Fibroblast of lung (primary cell): ENCODE measurements around the gene KIAA0753. TPM values are rescaled to one million over a fixed set of nuclear protein-coding genes. Genes with fewer than 3 reads are reported as not detected.

Source experiments
- DNase-seq, 2 donors: peaks; one replicate each; pipeline versions ENCODE4 v3.0.0 to v3.0.0-alpha.2; 2010; ENCODE audit warnings: low read depth in 2 of 2
- H2AFZ ChIP-seq: 2 replicates; pipeline ENCODE4 v1.5.1; 2012; ENCODE audit warnings: low read length, control low read depth, inconsistent platforms
- H3K27ac ChIP-seq: 2 replicates; pipeline ENCODE4 v1.5.1; 2011; ENCODE audit warnings: low read length, control low read depth; ENCODE audit not compliant: insufficient read depth
- H3K27me3 ChIP-seq: 2 replicates; pipeline ENCODE4 v1.5.1; 2011; ENCODE audit warnings: mild to moderate bottlenecking, low read length; ENCODE audit not compliant: control insufficient read depth, insufficient read depth
- H3K36me3 ChIP-seq: 2 replicates; pipeline ENCODE4 v1.5.1; 2011; ENCODE audit warnings: low read length; ENCODE audit not compliant: control insufficient read depth, insufficient read depth
- H3K4me1 ChIP-seq: 2 replicates; pipeline ENCODE4 v1.5.1; 2011; ENCODE audit warnings: low read length; ENCODE audit not compliant: control insufficient read depth, insufficient read depth; ENCODE audit errors: extremely low read depth
- H3K4me2 ChIP-seq: 2 replicates; pipeline ENCODE4 v1.5.1; 2011; ENCODE audit warnings: low read length, control low read depth; ENCODE audit not compliant: insufficient read depth; ENCODE audit errors: extremely low read depth
- H3K4me3 ChIP-seq, 4 experiments: fragments of 200-600 bp in 1 of 4; sonication (generic) in 1 of 4; replicated peaks in 1 of 4; 2 replicates each; pipeline ENCODE4 v1.5.1; 2011 to 2016; ENCODE audit warnings: low read length in 4 of 4, low read depth in 3 of 4, mild to moderate bottlenecking in 3 of 4, control low read depth in 2 of 4, inconsistent platforms in 1 of 4, mixed read lengths in 1 of 4; ENCODE audit not compliant: insufficient read depth in 1 of 4; ENCODE audit errors: control extremely low read depth in 1 of 4
- H3K79me2 ChIP-seq: 2 replicates; pipeline ENCODE4 v1.5.1; 2012; ENCODE audit warnings: mild to moderate bottlenecking, low read length, inconsistent platforms; ENCODE audit not compliant: control insufficient read depth, insufficient read depth
- H3K9ac ChIP-seq: 2 replicates; pipeline ENCODE4 v1.5.1; 2011; ENCODE audit warnings: mild to moderate bottlenecking, low read length, control low read depth; ENCODE audit not compliant: insufficient read depth
- H3K9me3 ChIP-seq: 2 replicates; pipeline ENCODE4 v1.5.1; 2012; ENCODE audit warnings: low read depth, low read length; ENCODE audit not compliant: control insufficient read depth, insufficient read depth
- H4K20me1 ChIP-seq: 2 replicates; pipeline ENCODE4 v1.5.1; 2011; ENCODE audit warnings: low read length; ENCODE audit not compliant: control insufficient read depth, insufficient read depth; ENCODE audit errors: extremely low read depth
- EZH2 ChIP-seq: IDR thresholded peaks from 2 replicates; pipeline ENCODE4 v1.5.1; 2012; ENCODE audit warnings: low read length, control low read depth, mild to moderate bottlenecking; ENCODE audit errors: missing control alignments
- polyA plus RNA-seq, 2 donors: library from polyadenylated mRNA; depleted of rRNA in 1 of 2; stranded (reverse) in 1 of 2; unstranded in 1 of 2; fragments of >200 nt; gene quantifications; 2 replicates each; pipeline ENCODE4 v1.2.1, GENCODE V29; 2011 to 2012; ENCODE audit warnings: missing spikeins in 1 of 2
- total RNA-seq: library from RNA; depleted of rRNA; stranded (reverse); fragments of >200 nt; gene quantifications from 2 replicates; pipeline ENCODE4 v1.2.1, GENCODE V29; 2014
- TF ChIP-seq, protein P1 (sequence below), 2 donors: IDR thresholded peaks in 1 of 2; conservative IDR thresholded peaks in 1 of 2; 1 replicate in 1 of 2; 2 replicates in 1 of 2; pipeline ENCODE4 v1.5.1; 2011 to 2012; ENCODE audit warnings: low read length in 2 of 2, control low read depth in 1 of 2, inconsistent platforms in 1 of 2, low read depth in 1 of 2, mild to moderate bottlenecking in 1 of 2

KIAA0753 gene
- total and polyA plus RNA-seq, 2 donors (not counting 1 experiment from before 2014, with no cell fraction given): 5.8 to 12.9 TPM

DNA sequence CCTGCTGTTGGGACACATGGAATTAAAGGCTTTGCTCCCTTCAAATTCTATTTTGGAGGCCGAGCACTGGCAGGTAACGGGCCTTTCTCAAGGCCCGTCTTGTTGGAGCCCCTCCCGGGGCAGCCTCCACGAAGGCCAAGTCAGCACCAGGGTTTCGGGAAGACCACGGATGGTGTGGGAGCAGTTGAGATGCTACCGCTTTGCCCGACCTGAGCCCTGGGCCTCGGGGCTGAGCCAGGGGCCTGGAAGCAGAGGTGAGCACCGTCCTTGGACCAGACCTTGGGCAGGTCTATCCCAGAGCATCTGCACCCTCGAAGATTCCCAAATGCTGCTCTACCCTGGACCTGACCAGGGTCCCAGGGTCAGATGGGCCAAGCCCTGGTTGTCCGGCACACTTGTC lies 34.1 kb upstream of the KIAA0753 start:
- Histone ChIP-seq H3K27me3 (no peaks in the 10 kb centered on the region), H3K79me2 (no peaks in the 10 kb centered on the region), H3K27ac (no peak overlapping the region), H3K9ac (no peak overlapping the region), H3K9me3 (no peaks in the 10 kb centered on the region), H2AFZ (no peak overlapping the region), H3K4me3 (no peak overlapping the region), H3K36me3 (no peaks in the 10 kb centered on the region), H3K4me2 (no peak overlapping the region), H4K20me1 (no peaks in the 10 kb centered on the region), H3K4me1 (no peaks in the 10 kb centered on the region)
- TF ChIP-seq EZH2: no peak
- TF ChIP-seq, protein P1, sequence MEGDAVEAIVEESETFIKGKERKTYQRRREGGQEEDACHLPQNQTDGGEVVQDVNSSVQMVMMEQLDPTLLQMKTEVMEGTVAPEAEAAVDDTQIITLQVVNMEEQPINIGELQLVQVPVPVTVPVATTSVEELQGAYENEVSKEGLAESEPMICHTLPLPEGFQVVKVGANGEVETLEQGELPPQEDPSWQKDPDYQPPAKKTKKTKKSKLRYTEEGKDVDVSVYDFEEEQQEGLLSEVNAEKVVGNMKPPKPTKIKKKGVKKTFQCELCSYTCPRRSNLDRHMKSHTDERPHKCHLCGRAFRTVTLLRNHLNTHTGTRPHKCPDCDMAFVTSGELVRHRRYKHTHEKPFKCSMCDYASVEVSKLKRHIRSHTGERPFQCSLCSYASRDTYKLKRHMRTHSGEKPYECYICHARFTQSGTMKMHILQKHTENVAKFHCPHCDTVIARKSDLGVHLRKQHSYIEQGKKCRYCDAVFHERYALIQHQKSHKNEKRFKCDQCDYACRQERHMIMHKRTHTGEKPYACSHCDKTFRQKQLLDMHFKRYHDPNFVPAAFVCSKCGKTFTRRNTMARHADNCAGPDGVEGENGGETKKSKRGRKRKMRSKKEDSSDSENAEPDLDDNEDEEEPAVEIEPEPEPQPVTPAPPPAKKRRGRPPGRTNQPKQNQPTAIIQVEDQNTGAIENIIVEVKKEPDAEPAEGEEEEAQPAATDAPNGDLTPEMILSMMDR (conservative IDR thresholded peaks at IDR 0.05 in 1 of 2, IDR thresholded peaks at IDR 0.05 in 1 of 2; ENCODE audit: low read depth in 1 of 2, low read length in 2 of 2): no peak
- DNase-seq: no peak

DNA sequence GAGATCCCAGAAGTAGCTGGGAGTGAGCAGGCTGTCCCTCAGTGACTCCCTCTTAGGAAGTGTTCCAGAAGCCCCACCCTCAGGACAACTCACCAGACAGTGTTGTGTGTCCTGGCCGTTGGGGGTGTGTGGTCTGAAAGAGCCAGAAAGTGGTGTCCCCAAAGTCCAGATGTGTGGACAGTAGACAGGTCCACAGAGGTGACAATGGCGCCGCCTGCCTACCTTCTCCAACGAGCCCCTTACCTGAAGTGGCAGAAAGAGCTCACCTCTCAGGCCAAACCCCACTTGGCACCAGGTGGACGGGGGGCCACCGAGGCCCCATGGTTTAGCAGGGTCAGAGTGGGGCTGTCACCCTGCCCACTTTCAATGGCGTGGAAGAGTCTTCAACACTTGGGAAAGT lies 30.9 kb upstream of the KIAA0753 start:
- Histone ChIP-seq H3K27ac (no peak overlapping the region), H3K4me1 (no peaks in the 10 kb centered on the region), H3K9ac (no peak overlapping the region), H4K20me1 (no peaks in the 10 kb centered on the region), H3K36me3 (no peaks in the 10 kb centered on the region), H3K4me3 (no peak overlapping the region), H2AFZ (no peak overlapping the region), H3K9me3 (no peaks in the 10 kb centered on the region), H3K79me2 (no peaks in the 10 kb centered on the region), H3K4me2 (no peak overlapping the region), H3K27me3 (peaks cover 7% of the 10 kb centered on the region)
- TF ChIP-seq EZH2: no peak
- TF ChIP-seq, protein P1 (conservative IDR thresholded peaks at IDR 0.05 in 1 of 2, IDR thresholded peaks at IDR 0.05 in 1 of 2; ENCODE audit: low read depth in 1 of 2, low read length in 2 of 2): no peak
- no peak for DNase-seq

DNA sequence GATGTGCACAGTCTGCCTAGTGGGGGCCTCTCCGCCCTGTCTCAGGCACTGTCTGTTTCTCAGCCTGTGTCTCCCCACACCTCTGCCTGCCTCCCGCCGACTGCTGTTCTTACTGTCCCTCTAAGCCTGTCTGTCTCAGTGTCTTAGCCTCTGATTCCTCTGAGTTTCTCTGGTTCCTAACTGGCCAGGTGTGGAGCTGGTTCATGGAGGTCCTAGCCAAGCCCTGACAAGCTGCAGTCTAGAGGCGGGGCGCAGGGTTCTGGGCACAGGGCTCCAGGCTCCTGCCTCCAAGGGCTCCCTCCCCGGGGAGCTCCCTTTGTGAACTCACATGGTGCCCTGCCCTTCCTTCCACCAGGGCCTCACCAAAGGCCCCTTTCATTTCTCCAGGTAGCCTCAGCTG lies 30.5 kb upstream of the KIAA0753 start:
- no peak overlapping the region for H3K4me3 ChIP-seq
- H3K4me2 ChIP-seq: no peak overlapping the region
- no peak overlapping the region for H2AFZ ChIP-seq
- H3K9ac ChIP-seq: no peak overlapping the region
- TF ChIP-seq, protein P1 (conservative IDR thresholded peaks at IDR 0.05 in 1 of 2, IDR thresholded peaks at IDR 0.05 in 1 of 2; ENCODE audit: low read depth in 1 of 2, low read length in 2 of 2): no peak
- TF ChIP-seq EZH2: no peak
- no peaks in the 10 kb centered on the region for H3K79me2 ChIP-seq
- H3K27me3 ChIP-seq: peaks cover 7% of the 10 kb centered on the region
- H4K20me1 ChIP-seq: no peaks in the 10 kb centered on the region
- H3K4me1 ChIP-seq: no peaks in the 10 kb centered on the region
- no peaks in the 10 kb centered on the region for H3K36me3 ChIP-seq
- DNase-seq: no peak
- H3K27ac ChIP-seq: no peak overlapping the region
- no peaks in the 10 kb centered on the region for H3K9me3 ChIP-seq
